ENCODE measurements around the gene IVNS1ABP. TPM values are rescaled to one million over a fixed set of nuclear protein-coding genes. Genes with fewer than 3 reads are reported as not detected.
"Not testable (repeated sequence)": the region's sequence is repeated elsewhere in the genome, so short reads cannot be mapped to it uniquely, and the experiment has no call there.

IVNS1ABP gene
- polyA plus RNA-seq, 12 donors, result 48.8 to 97.5 (median 80.4) TPM; not detected in 1

DNA sequence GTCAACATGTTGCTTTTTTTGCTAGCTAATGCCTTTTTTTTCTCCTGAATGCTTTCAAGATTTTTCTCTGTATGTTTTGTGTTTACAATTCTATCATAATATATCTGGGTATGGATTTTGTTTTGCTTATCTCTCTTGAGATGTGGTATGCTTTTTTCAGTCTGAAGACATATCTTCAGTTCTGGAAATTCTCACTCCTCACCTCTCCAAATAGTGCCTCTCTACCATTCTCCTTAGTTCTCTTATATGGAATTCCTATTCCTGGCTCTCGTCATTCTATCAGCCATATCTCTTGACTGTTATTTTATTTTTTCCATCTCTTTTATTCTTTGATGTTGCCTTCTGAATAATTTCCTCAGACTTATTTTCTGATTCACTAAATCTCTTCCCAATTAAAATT, 58.4 kb downstream of the IVNS1ABP start:
- no peak for DNase-seq

DNA sequence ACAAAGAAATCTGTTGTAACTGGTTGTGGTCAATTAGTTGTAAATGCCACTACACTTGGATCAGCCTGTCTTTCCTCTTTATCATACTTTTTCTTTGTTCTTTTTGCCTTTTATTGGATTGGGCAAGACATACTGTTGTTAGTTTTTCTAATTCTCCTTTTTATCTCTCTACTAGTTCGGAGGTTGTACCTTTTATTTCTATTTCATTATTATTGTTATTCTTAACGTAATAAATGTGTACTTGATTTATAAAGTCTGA, 59.2 kb downstream of the IVNS1ABP start:
- DNase-seq, result no peak

DNA sequence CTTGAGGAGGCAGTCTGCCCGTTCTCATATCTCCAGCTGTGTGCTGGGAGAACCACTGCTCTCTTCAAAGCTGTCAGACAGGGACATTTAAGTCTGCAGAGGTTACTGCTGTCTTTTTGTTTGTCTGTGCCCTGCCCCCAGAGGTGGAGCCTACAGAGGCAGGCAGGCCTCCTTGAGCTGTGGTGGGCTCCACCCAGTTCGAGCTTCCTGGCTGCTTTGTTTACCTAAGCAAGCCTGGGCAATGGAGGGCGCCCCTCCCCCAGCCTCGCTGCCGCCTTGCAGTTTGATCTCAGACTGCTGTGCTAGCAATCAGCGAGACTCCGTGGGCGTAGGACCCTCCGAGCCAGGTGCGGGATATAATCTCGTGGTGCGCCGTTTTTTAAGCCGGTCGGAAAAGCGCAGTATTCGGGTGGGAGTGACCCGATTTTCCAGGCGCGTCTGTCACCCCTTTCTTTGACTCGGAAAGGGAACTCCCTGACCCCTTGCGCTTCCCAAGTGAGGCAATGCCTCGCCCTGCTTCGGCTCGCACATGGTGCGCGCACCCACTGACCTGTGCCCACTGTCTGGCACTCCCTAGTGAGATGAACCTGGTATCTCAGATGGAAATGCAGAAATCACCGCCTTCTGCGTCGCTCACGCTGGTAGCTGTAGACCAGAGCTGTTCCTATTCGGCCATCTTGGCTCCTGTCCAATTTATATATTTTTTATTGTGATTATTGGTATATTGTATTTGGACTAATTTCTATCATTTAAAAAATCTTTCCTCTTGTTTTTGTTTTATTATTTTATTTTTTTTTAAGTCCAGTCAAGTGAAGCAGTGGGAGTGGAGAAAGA, 59.7 kb downstream of the IVNS1ABP start:
- not testable (repeated sequence) for DNase-seq

DNA sequence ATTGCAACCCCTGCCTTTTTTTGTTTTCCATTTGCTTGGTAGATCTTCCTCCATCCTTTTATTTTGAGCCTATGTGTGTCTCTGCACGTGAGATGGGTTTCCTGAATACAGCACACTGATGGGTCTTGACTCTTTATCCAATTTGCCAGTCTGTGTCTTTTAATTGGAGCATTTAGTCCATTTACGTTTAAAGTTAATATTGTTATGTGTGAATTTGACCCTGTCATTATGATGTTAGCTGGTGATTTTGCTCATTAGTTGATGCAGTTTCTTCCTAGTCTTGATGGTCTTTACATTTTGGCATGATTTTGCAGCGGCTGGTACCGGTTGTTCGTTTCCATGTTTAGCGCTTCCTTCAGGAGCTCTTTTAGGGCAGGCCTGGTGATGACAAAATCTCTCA, 61.4 kb downstream of the IVNS1ABP start:
- not testable (repeated sequence) for DNase-seq

DNA sequence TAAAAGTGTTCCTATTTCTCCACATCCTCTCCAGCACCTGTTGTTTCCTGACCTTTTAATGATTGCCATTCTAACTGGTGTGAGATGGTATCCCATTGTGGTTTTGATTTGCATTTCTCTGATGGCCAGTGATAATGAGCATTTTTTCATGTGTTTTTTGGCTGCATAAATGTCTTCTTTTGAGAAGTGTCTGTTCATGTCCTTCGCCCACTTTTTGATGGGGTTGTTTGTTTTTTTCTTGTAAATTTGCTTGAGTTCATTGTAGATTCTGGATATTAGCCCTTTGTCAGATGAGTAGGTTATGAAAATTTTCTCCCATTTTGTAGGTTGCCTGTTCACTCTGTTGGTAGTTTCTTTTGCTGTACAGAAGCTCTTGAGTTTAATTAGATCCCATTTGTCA, 64.6 kb downstream of the IVNS1ABP start:
- not testable (repeated sequence) for DNase-seq

DNA sequence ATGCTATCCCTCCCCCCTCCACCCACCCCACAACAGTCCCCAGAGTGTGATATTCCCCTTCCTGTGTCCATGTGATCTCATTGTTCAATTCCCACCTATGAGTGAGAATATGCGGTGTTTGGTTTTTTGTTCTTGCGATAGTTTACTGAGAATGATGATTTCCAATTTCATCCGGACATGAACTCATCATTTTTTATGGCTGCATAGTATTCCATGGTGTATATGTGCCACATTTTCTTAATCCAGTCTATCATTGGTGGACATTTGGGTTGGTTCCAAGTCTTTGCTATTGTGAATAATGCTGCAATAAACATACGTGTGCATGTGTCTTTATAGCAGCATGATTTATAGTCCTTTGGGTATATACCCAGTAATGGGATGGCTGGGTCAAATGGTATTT, 65.1 kb downstream of the IVNS1ABP start:
- not testable (repeated sequence) for DNase-seq

DNA sequence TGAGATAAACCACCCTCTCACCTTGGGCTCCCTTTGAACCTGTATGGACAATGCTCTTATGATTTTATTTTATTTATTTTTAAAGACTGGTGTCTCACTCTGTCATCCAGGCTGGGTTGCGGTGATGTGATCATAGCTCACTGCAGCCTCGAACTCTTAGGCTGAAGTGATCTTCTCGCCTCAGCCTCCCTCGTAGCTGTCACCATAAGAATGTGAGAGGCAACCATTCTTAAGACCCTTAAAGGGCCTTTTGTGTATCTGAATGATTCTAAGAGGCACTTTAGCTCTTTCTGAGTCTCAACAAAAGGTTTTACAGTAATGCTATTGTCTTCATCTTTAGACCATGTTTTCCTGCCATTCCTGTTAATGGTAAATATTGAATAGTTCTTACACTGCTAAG, 67.0 kb downstream of the IVNS1ABP start:
- DNase-seq, result no peak

DNA sequence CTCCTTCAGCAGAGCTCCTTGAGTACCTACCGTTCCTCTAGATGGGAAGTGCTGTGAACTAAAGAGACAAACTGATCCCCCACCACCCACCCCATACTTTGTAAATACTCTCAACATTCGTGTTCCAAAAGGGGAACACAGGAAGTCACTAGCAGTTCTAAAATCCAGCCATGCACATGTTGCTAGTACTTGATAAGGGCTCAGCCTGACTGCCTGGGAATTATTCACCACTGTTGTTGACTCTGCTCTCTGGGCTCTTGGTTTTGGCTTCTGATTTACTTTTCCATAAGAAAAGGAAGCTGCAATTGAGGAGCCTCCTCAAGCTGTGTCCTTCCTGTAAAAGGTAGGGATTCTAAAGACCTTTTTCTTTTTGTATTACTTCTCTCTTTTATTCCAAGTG, 67.5 kb downstream of the IVNS1ABP start:
- DNase-seq, result no peak

Other genes with a start within 250 kb of the IVNS1ABP start
- 10 to 100 TPM in 11 of 12 donors, not detected in 1; 11.6 to 25.3 (median 18.1) TPM for gene TRMT1L, start 160.3 kb downstream of the IVNS1ABP start, polyA plus RNA-seq (ENCODE audit: insufficient read length in 12 of 12)
- gene SWT1, start 160.1 kb downstream of the IVNS1ABP start, polyA plus RNA-seq (ENCODE audit: insufficient read length in 12 of 12), result 1 to 10 TPM in 10 of 12 donors, not detected in 2; 6.5 to 9.6 (median 8.2) TPM

Data from muscle of arm (tissue), 12 donors.